ENCODE measurements around the gene ADAMTS7. TPM values are rescaled to one million over a fixed set of nuclear protein-coding genes. Genes with fewer than 3 reads are reported as not detected.

The ADAMTS7 gene
- total RNA-seq, 1 experiment from 2014 or later: 4.2 TPM

- no peak overlapping the region for H3K27ac ChIP-seq (ENCODE audit: low read length)
- ATAC-seq: no peak
- no peak overlapping the region for H3K4me3 ChIP-seq (ENCODE audit: low read length)
- no peak for DNase-seq
- TF ChIP-seq EZH2 (IDR thresholded peaks at IDR 0.05; ENCODE audit: low read length, unreplicated experiment) (no peak), EZH2phosphoT487 (IDR thresholded peaks at IDR 0.05; ENCODE audit: borderline replicate concordance, low read length) (no peak), CTCF (conservative IDR thresholded peaks at IDR 0.05; ENCODE audit: low read depth, low read length) (no peak)
- no peaks in the 10 kb centered on the region for H3K36me3 ChIP-seq (ENCODE audit: low read depth, low read length)
- no peaks in the 10 kb centered on the region for H3K9me3 ChIP-seq (ENCODE audit: low read length)
- ChIA-PET POLR2A (ENCODE audit: unreplicated experiment) (no interaction called here), CTCF (no interaction called here)
- H3K9me2 ChIP-seq (replicated peaks; ENCODE audit: low read length): no peaks in the 10 kb centered on the region
- no peaks in the 10 kb centered on the region for H3F3A ChIP-seq (ENCODE audit: low read length, unreplicated experiment)
- intact Hi-C loops (cut with micrococcal nuclease): no loop called here
- BruUV-seq (replicated peaks): no TSS peak
- H3K4me2 ChIP-seq (ENCODE audit: low read length): no peak overlapping the region
- H3K9ac ChIP-seq (ENCODE audit: low read length): no peak overlapping the region
- no peaks in the 10 kb centered on the region for H3K4me1 ChIP-seq (ENCODE audit: insufficient read depth, low read length)
- H3K27me3 ChIP-seq (ENCODE audit: low read length): no peaks in the 10 kb centered on the region
- H2AFZ ChIP-seq (ENCODE audit: low read length): no peak overlapping the region
- H3K79me2 ChIP-seq (ENCODE audit: low read length): no peaks in the 10 kb centered on the region
- no peaks in the 10 kb centered on the region for H4K20me1 ChIP-seq (ENCODE audit: low read length)
These were observed 19.9 kb downstream of the ADAMTS7 start for GRCh38 chr15:78791357-78791756.

- ChIA-PET CTCF (no interaction called here), POLR2A (ENCODE audit: unreplicated experiment) (no interaction called here)
- Histone ChIP-seq H3K4me1 (ENCODE audit: insufficient read depth, low read length) (no peaks in the 10 kb centered on the region), H2AFZ (ENCODE audit: low read length) (no peak overlapping the region), H3K9ac (ENCODE audit: low read length) (no peak overlapping the region), H3K9me2 (replicated peaks; ENCODE audit: low read length) (no peaks in the 10 kb centered on the region), H3K27ac (ENCODE audit: low read length) (no peak overlapping the region), H4K20me1 (ENCODE audit: low read length) (no peaks in the 10 kb centered on the region), H3K9me3 (ENCODE audit: low read length) (no peaks in the 10 kb centered on the region), H3F3A (ENCODE audit: low read length, unreplicated experiment) (no peaks in the 10 kb centered on the region), H3K27me3 (ENCODE audit: low read length) (no peaks in the 10 kb centered on the region), H3K79me2 (ENCODE audit: low read length) (no peaks in the 10 kb centered on the region), H3K4me3 (ENCODE audit: low read length) (no peak overlapping the region), H3K36me3 (ENCODE audit: low read depth, low read length) (no peaks in the 10 kb centered on the region), H3K4me2 (ENCODE audit: low read length) (no peak overlapping the region)
- DNase-seq: no peak
- no TSS peak for BruUV-seq (replicated peaks)
- intact Hi-C loops (cut with micrococcal nuclease): no loop called here
- no peak for ATAC-seq
- TF ChIP-seq EZH2 (IDR thresholded peaks at IDR 0.05; ENCODE audit: low read length, unreplicated experiment) (no peak), CTCF (conservative IDR thresholded peaks at IDR 0.05; ENCODE audit: low read depth, low read length) (no peak), EZH2phosphoT487 (IDR thresholded peaks at IDR 0.05; ENCODE audit: borderline replicate concordance, low read length) (no peak)
These were observed 21.2 kb downstream of the ADAMTS7 start for GRCh38 chr15:78790027-78790426.

- ATAC-seq: no peak
- TF ChIP-seq EZH2 (IDR thresholded peaks at IDR 0.05; ENCODE audit: low read length, unreplicated experiment): no peak
- TF ChIP-seq EZH2phosphoT487 (IDR thresholded peaks at IDR 0.05; ENCODE audit: borderline replicate concordance, low read length): no peak
- TF ChIP-seq CTCF (conservative IDR thresholded peaks at IDR 0.05; ENCODE audit: low read depth, low read length): no peak
- Histone ChIP-seq H3K4me2 (ENCODE audit: low read length) (no peak overlapping the region), H3K27me3 (ENCODE audit: low read length) (no peaks in the 10 kb centered on the region), H3F3A (ENCODE audit: low read length, unreplicated experiment) (no peaks in the 10 kb centered on the region), H3K79me2 (ENCODE audit: low read length) (no peaks in the 10 kb centered on the region), H3K4me1 (ENCODE audit: insufficient read depth, low read length) (no peaks in the 10 kb centered on the region), H4K20me1 (ENCODE audit: low read length) (no peaks in the 10 kb centered on the region), H3K9me2 (replicated peaks; ENCODE audit: low read length) (no peaks in the 10 kb centered on the region), H3K4me3 (ENCODE audit: low read length) (no peak overlapping the region), H3K36me3 (ENCODE audit: low read depth, low read length) (no peaks in the 10 kb centered on the region), H3K9ac (ENCODE audit: low read length) (no peak overlapping the region), H3K27ac (ENCODE audit: low read length) (no peak overlapping the region), H3K9me3 (ENCODE audit: low read length) (no peaks in the 10 kb centered on the region), H2AFZ (ENCODE audit: low read length) (no peak overlapping the region)
- no peak for DNase-seq
- intact Hi-C loops (cut with micrococcal nuclease): no loop called here
- no TSS peak for BruUV-seq (replicated peaks)
- CTCF ChIA-PET: no interaction called here
- POLR2A ChIA-PET (ENCODE audit: unreplicated experiment): no interaction called here
These were observed 21.6 kb downstream of the ADAMTS7 start for GRCh38 chr15:78789615-78790014.

Data from PC-3 (cell line).